SK-N-MC (cell line): ENCODE data around the gene SP1.

Source experiments
- EZH2 ChIP-seq: fragments of 200-600 bp; sonication (generic); IDR thresholded peaks from one replicate; pipeline ENCODE4 v1.6.1; 2017; ENCODE audit warnings: antibody characterized with exemption
- POLR2AphosphoS5 ChIP-seq: IDR thresholded peaks from 2 replicates; pipeline ENCODE4 v1.6.1; 2012; ENCODE audit warnings: mild to moderate bottlenecking, low read depth, low read length, borderline replicate concordance

- TF ChIP-seq POLR2AphosphoS5 (no peak), EZH2 (no peak)
Observed at GRCh38 chr12:53365245-53365904, 14.6 kb upstream of the SP1 start.
